Panc1 (cell line): Measurements from ENCODE around the gene THRB. TPM values are rescaled to one million over a fixed set of nuclear protein-coding genes. Genes with fewer than 3 reads are reported as not detected.

Experiments used
- ATAC-seq: fragments of 200-7000 bp; cut with Tn5 transposase; 2 replicates; pipeline ENCODE4 v1.9.1; 2020; ENCODE audit warnings: mild to moderate bottlenecking, moderate library complexity
- BruUV-seq: library from RNA; stranded (reverse); fragments of 400-500 nt; replicated peaks from 2 replicates; lab custom pipeline; 2021; lab: Mats Ljungman, UMichigan
- CTCF ChIA-PET: fragments of 300-600 bp; sonication (Branson Sonifier 250); formaldehyde crosslinking; loops from one replicate; lab custom pipeline; 2022; ENCODE audit warnings: antibody characterized with exemption; lab: Charles Lee
- POLR2A ChIA-PET: fragments of 300-600 bp; sonication (Branson Sonifier 250); formaldehyde crosslinking; loops from one replicate; lab custom pipeline; 2022; ENCODE audit warnings: antibody characterized with exemption; lab: Charles Lee
- DNase-seq: peaks from one replicate; pipeline ENCODE4 v3.0.0-alpha.2; 2010; ENCODE audit warnings: low read depth, low spot score
- H3K27ac ChIP-seq: 2 replicates; pipeline ENCODE4 v1.5.1; 2011; ENCODE audit warnings: mild to moderate bottlenecking, low read length, inconsistent platforms
- H3K27me3 ChIP-seq: fragments of 200-500 bp; sonication (Bioruptor generic); 2 replicates; pipeline ENCODE4 v1.6.0; 2014; ENCODE audit warnings: low read length, inconsistent platforms; ENCODE audit not compliant: control insufficient read depth, insufficient read depth
- H3K36me3 ChIP-seq: fragments of 200-500 bp; sonication (Bioruptor generic); 2 replicates; pipeline ENCODE4 v1.5.1; 2014; ENCODE audit warnings: inconsistent platforms, mild to moderate bottlenecking, low read length, moderate library complexity; ENCODE audit not compliant: control insufficient read depth, insufficient read depth
- H3K4me1 ChIP-seq: 2 replicates; pipeline ENCODE4 v1.5.1; 2011; ENCODE audit warnings: inconsistent platforms, mild to moderate bottlenecking, low read length, moderate library complexity; ENCODE audit not compliant: control insufficient read depth, insufficient read depth
- H3K4me3 ChIP-seq, 2 experiments: 2 replicates each; pipeline ENCODE4 v1.5.1; 2011 to 2012; ENCODE audit warnings: low read depth in 2 of 2, low read length in 2 of 2, mild to moderate bottlenecking in 2 of 2, inconsistent platforms in 1 of 2, moderate library complexity in 1 of 2
- H3K9me3 ChIP-seq: fragments of 200-500 bp; sonication (Bioruptor generic); 2 replicates; pipeline ENCODE4 v1.5.1; 2014; ENCODE audit warnings: low read depth, mild to moderate bottlenecking, inconsistent platforms, low read length, moderate library complexity; ENCODE audit not compliant: control insufficient read depth, insufficient read depth
- POLR2AphosphoS5 ChIP-seq: IDR thresholded peaks from 2 replicates; pipeline ENCODE4 v1.6.1; 2012; ENCODE audit warnings: mild to moderate bottlenecking, low read depth, low read length, moderate library complexity
- SIN3A ChIP-seq: IDR thresholded peaks from 2 replicates; pipeline ENCODE4 v1.6.1; 2012; ENCODE audit warnings: low read depth, mild to moderate bottlenecking, low read length, moderate library complexity, borderline replicate concordance; ENCODE audit not compliant: insufficient read depth
- TCF7L2 ChIP-seq: IDR thresholded peaks from 2 replicates; pipeline ENCODE4 v1.6.1; 2011; ENCODE audit warnings: mild to moderate bottlenecking, low read depth, low read length, inconsistent platforms
- in situ Hi-C: cut with HindIII; loops from 2 replicates; pipeline ENCODE4 v1.10.0; 2016; ENCODE audit warnings: low sequenced_read_pairs, low pct_unique_long_range_greater_than_20kb
- intact Hi-C: fragments of 100-400 bp; cut with micrococcal nuclease; formaldehyde crosslinking; loops from one replicate; pipeline ENCODE4 v1.10.0; 2022; ENCODE audit not compliant: unreplicated experiment
- total RNA-seq: library from RNA; stranded (reverse); gene quantifications from one replicate; pipeline ENCODE4 v1.2.1, GENCODE V29; 2021; ENCODE audit not compliant: unreplicated experiment
- TF ChIP-seq, protein P1 (sequence below): fragments of 450-650 bp; IDR thresholded peaks from 2 replicates; pipeline ENCODE4 v1.5.1; 2017; ENCODE audit warnings: mild to moderate bottlenecking
- TF ChIP-seq, protein P2 (sequence below), 2 experiments: IDR thresholded peaks; 2 replicates each; pipeline ENCODE4 v1.6.1; 2011 to 2012; ENCODE audit warnings: low read depth in 2 of 2, control low read depth in 1 of 2, low read length in 1 of 2, mild to moderate bottlenecking in 1 of 2, moderate library complexity in 1 of 2; ENCODE audit not compliant: insufficient read depth in 1 of 2

Gene THRB
- total RNA-seq, 1 experiment from 2014 or later: 3.9 TPM

DNA sequence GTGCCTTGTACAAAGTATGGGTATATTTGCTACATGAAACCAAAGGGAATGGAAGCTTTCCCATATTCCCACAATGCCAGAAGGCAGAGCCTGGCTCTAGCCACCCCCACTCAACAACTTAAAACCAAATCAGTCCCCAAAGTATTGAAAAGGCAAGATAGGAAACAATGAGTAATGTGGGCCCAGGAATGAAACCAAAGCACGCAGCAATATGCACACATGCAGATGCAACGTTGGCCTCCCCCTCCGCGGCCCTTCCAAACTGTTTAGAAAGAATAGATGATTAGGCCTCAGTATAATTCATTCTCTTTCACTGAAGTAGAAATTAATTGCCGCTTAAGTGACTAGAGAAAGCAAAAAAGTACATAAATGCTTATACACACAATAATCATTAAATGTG, 59.1 kb downstream of the THRB start:
- intact Hi-C loops: no loop called here

DNA sequence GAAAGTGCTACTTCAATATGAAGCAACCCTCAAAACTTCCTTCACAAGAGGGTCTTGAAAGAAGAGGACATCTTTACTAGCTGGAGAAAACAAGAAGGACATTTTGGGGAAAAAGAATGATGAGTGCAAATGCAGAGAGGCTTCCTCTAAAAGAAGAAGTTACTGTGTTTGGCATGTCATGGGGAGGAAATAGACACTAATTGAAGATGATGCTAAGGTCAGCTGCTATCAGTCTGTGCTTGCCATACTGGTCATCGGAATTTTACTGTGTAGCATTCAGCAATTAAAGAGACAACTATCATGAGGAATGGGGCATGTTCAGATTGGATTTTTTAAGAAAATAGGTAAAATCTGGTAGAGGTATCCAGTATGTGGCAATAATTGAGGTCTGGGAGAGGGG, 60.0 kb downstream of the THRB start:
- ChIA-PET POLR2A (no interaction called here), CTCF (no interaction called here)
- no TSS peak for BruUV-seq
- H3K27me3 ChIP-seq: no peaks in the 10 kb centered on the region
- no peak for TF ChIP-seq POLR2AphosphoS5
- TF ChIP-seq, protein P1, sequence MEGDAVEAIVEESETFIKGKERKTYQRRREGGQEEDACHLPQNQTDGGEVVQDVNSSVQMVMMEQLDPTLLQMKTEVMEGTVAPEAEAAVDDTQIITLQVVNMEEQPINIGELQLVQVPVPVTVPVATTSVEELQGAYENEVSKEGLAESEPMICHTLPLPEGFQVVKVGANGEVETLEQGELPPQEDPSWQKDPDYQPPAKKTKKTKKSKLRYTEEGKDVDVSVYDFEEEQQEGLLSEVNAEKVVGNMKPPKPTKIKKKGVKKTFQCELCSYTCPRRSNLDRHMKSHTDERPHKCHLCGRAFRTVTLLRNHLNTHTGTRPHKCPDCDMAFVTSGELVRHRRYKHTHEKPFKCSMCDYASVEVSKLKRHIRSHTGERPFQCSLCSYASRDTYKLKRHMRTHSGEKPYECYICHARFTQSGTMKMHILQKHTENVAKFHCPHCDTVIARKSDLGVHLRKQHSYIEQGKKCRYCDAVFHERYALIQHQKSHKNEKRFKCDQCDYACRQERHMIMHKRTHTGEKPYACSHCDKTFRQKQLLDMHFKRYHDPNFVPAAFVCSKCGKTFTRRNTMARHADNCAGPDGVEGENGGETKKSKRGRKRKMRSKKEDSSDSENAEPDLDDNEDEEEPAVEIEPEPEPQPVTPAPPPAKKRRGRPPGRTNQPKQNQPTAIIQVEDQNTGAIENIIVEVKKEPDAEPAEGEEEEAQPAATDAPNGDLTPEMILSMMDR: no peak
- no peak for TF ChIP-seq TCF7L2
- TF ChIP-seq, protein P2, sequence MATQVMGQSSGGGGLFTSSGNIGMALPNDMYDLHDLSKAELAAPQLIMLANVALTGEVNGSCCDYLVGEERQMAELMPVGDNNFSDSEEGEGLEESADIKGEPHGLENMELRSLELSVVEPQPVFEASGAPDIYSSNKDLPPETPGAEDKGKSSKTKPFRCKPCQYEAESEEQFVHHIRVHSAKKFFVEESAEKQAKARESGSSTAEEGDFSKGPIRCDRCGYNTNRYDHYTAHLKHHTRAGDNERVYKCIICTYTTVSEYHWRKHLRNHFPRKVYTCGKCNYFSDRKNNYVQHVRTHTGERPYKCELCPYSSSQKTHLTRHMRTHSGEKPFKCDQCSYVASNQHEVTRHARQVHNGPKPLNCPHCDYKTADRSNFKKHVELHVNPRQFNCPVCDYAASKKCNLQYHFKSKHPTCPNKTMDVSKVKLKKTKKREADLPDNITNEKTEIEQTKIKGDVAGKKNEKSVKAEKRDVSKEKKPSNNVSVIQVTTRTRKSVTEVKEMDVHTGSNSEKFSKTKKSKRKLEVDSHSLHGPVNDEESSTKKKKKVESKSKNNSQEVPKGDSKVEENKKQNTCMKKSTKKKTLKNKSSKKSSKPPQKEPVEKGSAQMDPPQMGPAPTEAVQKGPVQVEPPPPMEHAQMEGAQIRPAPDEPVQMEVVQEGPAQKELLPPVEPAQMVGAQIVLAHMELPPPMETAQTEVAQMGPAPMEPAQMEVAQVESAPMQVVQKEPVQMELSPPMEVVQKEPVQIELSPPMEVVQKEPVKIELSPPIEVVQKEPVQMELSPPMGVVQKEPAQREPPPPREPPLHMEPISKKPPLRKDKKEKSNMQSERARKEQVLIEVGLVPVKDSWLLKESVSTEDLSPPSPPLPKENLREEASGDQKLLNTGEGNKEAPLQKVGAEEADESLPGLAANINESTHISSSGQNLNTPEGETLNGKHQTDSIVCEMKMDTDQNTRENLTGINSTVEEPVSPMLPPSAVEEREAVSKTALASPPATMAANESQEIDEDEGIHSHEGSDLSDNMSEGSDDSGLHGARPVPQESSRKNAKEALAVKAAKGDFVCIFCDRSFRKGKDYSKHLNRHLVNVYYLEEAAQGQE (IDR thresholded peaks at IDR 0.05; ENCODE audit: insufficient read depth in 1 of 2, low read depth in 2 of 2, low read length in 1 of 2): no peak
- no peak for TF ChIP-seq SIN3A
- H3K36me3 ChIP-seq: no peaks in the 10 kb centered on the region
- H3K9me3 ChIP-seq: no peaks in the 10 kb centered on the region
- DNase-seq: no peak
- ATAC-seq: no peak
- no peak overlapping the region for H3K27ac ChIP-seq
- intact Hi-C loops: no loop called here
- H3K4me3 ChIP-seq: no peak overlapping the region
- in situ Hi-C loops: no loop called here
- no peaks in the 10 kb centered on the region for H3K4me1 ChIP-seq

More for the DNA sequence above, 59.1 kb downstream of the THRB start:
- TF ChIP-seq, protein P2 (IDR thresholded peaks at IDR 0.05; ENCODE audit: insufficient read depth in 1 of 2, low read depth in 2 of 2, low read length in 1 of 2): no peak
- TF ChIP-seq TCF7L2 (no peak), SIN3A (no peak), POLR2AphosphoS5 (no peak)
- TF ChIP-seq, protein P1: no peak
- no peaks in the 10 kb centered on the region for H3K36me3 ChIP-seq
- in situ Hi-C loops: no loop called here
- H3K27me3 ChIP-seq: no peaks in the 10 kb centered on the region
- ChIA-PET POLR2A (no interaction called here), CTCF (no interaction called here)
- DNase-seq (no peak), ATAC-seq (no peak)
- no peak overlapping the region for H3K4me3 ChIP-seq
- H3K27ac ChIP-seq: no peak overlapping the region
- no peaks in the 10 kb centered on the region for H3K4me1 ChIP-seq
- H3K9me3 ChIP-seq: no peaks in the 10 kb centered on the region
- no TSS peak for BruUV-seq
